ENCODE results near the gene UBASH3A.

GRCh38 chr21:42425591-42425990 lies 21.9 kb downstream of the UBASH3A start:
- TF ChIP-seq POLR2AphosphoS5 (IDR thresholded peaks at IDR 0.05) (no peak), CTCF (IDR thresholded peaks at IDR 0.05) (no peak), POLR2A (IDR thresholded peaks at IDR 0.05) (no peak)
